ENCODE measurements around the gene PRKACB.

The PRKACB gene

GRCh38 chr1:84159533-84160240, 15.6 kb downstream of the PRKACB start:
- no peak for DNase-seq

- no peak for DNase-seq
Observed at GRCh38 chr1:84162295-84162694, 18.2 kb downstream of the PRKACB start.

- no peak for DNase-seq
Observed at GRCh38 chr1:84163123-84163931, 19.3 kb downstream of the PRKACB start.

GRCh38 chr1:84164161-84164560, 20.1 kb downstream of the PRKACB start:
- no peak for DNase-seq

- no peak for DNase-seq
Observed at GRCh38 chr1:84164567-84165021, 20.5 kb downstream of the PRKACB start.

GRCh38 chr1:84165601-84166000, 21.5 kb downstream of the PRKACB start:
- no peak for DNase-seq

- DNase-seq = no peak
Observed at GRCh38 chr1:84166797-84167196, 22.7 kb downstream of the PRKACB start.

- no peak for DNase-seq
Observed at GRCh38 chr1:84168783-84169182, 24.7 kb downstream of the PRKACB start.

- DNase-seq = no peak
Observed at GRCh38 chr1:84170171-84170570, 26.1 kb downstream of the PRKACB start.

GRCh38 chr1:84171481-84171880, 27.4 kb downstream of the PRKACB start:
- no peak for DNase-seq

GRCh38 chr1:84174051-84174556, 30.0 kb downstream of the PRKACB start:
- no peak for DNase-seq

- no peak for DNase-seq
Observed at GRCh38 chr1:84181350-84182005, 37.4 kb downstream of the PRKACB start.

GRCh38 chr1:84190455-84190854, 46.4 kb downstream of the PRKACB start:
- DNase-seq = no peak

GRCh38 chr1:84192681-84193080, 48.6 kb downstream of the PRKACB start:
- DNase-seq = no peak

GRCh38 chr1:84198832-84199231, 54.8 kb downstream of the PRKACB start:
- DNase-seq = no peak

GRCh38 chr1:84199257-84199656, 55.2 kb downstream of the PRKACB start:
- no peak for DNase-seq

GRCh38 chr1:84202126-84202525, 58.1 kb downstream of the PRKACB start:
- no peak for DNase-seq

- no peak for DNase-seq
Observed at GRCh38 chr1:84206375-84206774, 62.3 kb downstream of the PRKACB start.

GRCh38 chr1:84208935-84209334, 64.9 kb downstream of the PRKACB start:
- no peak for DNase-seq

- DNase-seq = no peak
Observed at GRCh38 chr1:84214115-84214956, 70.3 kb downstream of the PRKACB start.

GRCh38 chr1:84217239-84217638, 73.2 kb downstream of the PRKACB start:
- DNase-seq = no peak

- DNase-seq = no peak
Observed at GRCh38 chr1:84223751-84224432, 79.8 kb downstream of the PRKACB start.

Data from femur (tissue), 1 donor.